Renal cortical epithelial cell (primary cell): ENCODE results near the gene STRA6. TPM values are rescaled to one million over a fixed set of nuclear protein-coding genes. Genes with fewer than 3 reads are reported as not detected.

Experiments
- DNase-seq: peaks from one replicate; pipeline ENCODE4 v3.0.0-alpha.2; 2011; ENCODE audit warnings: low read depth
- total RNA-seq: library from RNA; depleted of rRNA; stranded (reverse); fragments of >200 nt; gene quantifications from 2 replicates; pipeline ENCODE4 v1.2.3, GENCODE V29; 2014

STRA6 gene
- total RNA-seq, 1 donor from 2014 or later, result 0.45 TPM

DNA sequence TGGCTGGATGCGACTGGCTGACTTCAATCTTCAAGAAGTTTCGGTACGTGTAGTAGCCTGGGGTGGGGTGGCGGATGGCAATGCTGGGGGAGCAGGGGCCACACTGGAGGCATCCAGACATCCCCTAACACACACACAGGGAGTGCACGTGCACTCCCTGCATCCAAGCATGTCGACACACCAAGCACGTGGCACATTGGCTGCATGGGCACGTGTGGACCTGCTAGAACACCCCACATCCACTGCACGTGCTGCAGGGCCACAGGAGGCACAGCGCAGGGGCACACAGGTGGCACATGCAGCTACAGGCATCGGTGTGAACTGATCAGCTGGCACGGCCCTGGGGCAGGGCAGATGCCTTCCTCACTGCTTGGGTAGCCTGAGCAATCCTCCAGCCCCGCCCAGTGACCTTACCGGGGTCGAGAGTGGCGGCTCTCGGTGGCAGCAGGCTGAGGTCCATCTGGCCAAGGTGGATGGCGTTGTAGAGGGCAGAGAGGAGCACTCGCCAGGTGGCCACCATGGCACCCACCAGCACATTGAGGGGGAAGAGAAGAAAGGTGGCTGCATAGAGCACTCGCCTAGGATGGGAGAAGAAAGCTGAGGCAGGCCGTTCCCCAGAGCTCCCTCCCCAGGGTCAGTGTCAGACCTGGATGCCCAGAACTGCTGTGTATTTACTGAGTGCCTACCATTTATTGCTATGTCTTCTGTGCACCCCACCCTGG lies 21.5 kb downstream of the STRA6 start:
- DNase-seq, result no peak

DNA sequence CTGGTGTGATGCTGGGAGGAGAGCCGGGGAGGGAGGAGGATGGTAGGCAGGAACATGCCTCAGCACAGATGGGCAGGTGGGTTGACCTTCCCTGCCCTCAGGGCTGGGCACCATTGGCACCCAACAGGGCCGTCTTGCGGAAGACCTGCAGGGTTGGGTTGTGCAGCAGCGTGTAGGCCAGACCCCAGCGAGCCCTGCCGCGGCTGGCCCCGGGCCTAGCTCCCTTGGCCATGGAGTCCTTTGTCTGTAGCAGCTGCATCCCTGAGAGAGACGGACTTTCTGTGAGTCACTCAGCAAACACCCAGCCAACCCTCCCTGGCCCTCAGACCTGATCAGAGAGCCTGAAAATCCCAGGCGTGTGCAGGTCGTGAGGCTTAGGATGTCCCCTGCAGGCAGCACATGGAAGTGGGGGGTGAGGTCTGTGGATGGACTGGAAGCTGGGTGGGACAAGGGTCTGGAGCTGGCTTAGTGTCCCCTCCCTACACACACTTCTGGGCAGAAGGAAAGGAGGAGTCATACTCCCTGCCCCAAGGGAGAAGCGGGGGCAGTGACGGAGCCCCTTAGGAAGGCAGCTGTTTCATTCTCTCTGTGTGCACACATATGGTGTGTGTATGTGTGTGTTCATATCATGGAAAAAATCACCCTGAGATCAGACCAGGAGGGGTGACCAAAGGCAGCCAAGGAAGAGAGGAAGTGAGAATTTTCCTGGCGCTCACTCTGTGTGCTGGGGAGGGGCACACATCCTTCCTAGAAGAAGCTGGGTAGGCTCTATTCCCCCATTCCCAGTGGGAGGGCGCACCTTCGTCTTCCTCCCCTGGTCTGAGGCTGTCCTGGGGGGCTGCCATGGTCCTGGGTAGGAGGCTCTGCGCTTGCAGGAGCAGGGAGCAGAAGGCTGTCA lies 22.4 kb downstream of the STRA6 start:
- no peak for DNase-seq

DNA sequence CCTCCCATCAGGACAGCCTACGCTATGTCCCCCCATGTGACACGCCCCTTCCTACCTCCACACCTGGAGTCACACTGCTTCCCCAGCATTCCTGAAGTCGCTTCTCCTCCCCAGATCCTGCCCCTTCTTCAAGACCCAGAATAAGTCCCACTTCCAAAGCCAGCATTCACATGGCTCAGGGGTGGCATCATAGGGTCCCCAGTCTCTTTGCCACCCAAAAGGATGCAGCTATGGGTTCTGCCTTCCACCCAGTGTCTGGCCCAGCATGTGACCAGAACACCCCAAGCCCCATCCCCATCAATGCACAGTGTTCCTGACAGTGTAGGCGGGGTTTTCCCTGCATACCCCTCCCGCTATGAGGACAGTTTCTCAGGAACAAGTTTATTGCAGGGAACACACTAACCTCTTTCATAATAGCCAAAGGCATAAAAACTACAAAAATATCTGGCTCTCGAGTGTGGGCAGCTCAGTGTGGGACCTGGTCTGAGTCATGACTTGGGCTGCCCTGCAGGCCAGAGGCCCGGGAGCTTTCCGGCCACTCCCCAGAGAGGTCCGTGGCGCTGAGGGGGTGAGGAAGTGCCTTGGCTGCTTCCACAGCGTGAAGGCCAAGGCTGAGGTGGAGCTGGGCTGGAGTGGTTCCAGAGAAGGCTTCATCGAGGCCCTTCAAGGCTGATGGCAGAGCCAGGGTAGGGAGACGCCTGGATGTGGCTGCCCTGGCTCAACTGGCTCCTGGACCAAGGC lies 23.3 kb downstream of the STRA6 start:
- DNase-seq, result peak; percentile 96

DNA sequence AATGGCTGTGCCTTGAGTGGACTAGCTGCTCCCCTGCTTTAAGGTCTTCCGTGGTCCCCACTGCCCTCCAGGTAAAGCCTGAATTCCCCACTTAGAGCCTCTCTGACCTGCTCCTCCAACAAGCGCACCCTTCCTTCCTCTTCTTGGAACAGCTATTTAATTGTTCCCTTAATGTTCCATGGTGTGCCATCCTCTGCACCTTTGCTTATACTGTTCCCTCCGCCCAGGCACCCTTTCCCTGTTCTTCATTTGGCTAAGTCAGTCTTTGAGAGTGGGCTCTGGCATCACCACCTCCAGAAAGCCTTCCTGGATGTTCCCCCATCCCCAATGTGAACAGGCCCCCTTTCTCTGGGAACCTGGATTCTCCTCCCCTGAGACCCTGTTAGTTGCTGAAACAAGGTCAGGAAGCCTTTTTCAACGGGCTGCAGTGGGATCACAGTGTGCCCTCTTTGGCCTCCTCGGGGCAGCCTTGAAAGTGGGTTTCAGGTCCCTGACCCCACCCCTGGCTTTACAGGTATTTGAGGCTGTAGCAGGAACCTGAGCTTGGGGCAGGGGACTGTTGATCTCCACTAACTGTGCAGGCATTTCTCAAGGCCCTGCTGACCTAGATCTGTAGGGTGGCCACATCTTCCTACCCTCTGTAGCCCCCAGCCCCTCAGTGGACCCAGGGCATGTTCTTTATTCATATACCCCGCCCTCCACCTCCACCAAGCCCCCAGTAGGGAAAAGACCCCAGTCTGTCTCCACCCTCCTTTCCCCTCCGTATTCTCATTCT lies 24.1 kb downstream of the STRA6 start:
- DNase-seq, result no peak

DNA sequence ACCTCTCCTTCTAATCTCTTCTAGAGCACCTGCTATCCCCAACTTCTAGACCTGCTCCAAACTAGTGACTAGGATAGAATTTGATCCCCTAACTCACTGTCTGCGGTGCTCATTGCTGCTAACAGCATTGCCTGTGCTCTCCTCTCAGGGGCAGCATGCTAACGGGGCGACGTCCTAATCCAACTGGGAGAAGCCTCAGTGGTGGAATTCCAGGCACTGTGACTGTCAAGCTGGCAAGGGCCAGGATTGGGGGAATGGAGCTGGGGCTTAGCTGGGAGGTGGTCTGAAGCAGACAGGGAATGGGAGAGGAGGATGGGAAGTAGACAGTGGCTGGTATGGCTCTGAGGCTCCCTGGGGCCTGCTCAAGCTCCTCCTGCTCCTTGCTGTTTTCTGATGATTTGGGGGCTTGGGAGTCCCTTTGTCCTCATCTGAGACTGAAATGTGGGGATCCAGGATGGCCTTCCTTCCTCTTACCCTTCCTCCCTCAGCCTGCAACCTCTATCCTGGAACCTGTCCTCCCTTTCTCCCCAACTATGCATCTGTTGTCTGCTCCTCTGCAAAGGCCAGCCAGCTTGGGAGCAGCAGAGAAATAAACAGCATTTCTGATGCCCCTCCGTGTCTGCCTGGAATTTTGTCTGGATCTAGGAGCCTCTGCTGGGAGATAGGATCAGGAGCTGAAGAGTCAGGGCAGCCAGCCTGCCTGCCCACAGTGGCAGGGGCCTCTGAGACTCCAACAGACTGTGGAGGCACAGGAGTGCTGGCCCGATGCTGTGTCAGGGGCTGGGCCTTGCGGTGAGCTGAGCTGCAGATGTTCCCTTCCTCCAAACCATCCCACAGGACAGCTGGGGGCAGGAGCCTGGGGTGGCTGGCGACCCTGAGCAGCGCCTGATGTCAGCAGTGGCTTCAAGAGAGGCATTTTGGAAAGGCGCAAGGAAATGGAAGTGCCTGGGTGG lies 26.0 kb downstream of the STRA6 start:
- DNase-seq, result no peak

DNA sequence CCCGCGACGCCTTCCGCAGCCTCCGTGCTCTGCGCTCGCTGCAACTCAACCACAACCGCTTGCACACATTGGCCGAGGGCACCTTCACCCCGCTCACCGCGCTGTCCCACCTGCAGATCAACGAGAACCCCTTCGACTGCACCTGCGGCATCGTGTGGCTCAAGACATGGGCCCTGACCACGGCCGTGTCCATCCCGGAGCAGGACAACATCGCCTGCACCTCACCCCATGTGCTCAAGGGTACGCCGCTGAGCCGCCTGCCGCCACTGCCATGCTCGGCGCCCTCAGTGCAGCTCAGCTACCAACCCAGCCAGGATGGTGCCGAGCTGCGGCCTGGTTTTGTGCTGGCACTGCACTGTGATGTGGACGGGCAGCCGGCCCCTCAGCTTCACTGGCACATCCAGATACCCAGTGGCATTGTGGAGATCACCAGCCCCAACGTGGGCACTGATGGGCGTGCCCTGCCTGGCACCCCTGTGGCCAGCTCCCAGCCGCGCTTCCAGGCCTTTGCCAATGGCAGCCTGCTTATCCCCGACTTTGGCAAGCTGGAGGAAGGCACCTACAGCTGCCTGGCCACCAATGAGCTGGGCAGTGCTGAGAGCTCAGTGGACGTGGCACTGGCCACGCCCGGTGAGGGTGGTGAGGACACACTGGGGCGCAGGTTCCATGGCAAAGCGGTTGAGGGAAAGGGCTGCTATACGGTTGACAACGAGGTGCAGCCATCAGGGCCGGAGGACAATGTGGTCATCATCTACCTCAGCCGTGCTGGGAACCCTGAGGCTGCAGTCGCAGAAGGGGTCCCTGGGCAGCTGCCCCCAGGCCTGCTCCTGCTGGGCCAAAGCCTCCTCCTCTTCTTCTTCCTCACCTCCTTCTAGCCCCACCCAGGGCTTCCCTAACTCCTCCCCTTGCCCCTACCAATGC lies 27.1 kb downstream of the STRA6 start:
- no peak for DNase-seq

DNA sequence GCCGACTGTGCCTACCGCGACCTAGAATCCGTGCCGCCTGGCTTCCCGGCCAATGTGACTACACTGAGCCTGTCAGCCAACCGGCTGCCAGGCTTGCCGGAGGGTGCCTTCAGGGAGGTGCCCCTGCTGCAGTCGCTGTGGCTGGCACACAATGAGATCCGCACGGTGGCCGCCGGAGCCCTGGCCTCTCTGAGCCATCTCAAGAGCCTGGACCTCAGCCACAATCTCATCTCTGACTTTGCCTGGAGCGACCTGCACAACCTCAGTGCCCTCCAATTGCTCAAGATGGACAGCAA lies 27.7 kb downstream of the STRA6 start:
- DNase-seq, result no peak

DNA sequence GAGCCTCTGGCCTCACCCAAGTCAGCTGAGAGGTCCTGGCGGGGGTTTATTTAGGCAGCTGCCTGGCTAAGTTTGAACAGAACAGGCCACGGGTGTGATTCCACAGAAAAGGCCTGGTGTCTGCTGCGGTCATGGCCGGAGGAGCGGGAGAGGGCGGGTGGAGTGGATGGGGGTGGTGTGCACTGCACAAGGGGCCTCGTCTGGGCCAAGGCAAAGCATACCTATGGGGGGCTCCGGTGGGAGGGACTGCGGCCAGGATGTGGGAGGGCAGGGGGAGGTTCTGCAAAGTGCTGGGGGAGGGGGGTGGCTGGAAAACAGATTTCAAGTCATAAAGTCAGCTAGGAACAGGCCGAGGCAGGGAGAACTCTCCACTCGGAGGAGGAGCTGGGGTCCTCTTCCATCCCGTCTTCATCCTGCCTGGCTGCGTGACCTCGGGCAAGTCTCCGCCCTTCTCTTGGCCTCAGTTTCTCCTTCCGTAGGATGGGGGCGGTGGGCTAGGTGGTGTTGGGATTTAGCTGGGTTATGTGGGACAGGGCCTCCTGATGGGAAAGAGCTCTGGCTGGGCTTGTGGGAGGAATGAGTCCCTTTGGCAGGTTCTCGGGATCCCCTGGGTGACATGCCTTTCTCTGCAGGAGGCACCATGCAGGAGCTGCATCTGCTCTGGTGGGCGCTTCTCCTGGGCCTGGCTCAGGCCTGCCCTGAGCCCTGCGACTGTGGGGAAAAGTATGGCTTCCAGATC lies 28.2 kb downstream of the STRA6 start:
- DNase-seq, result no peak

DNA sequence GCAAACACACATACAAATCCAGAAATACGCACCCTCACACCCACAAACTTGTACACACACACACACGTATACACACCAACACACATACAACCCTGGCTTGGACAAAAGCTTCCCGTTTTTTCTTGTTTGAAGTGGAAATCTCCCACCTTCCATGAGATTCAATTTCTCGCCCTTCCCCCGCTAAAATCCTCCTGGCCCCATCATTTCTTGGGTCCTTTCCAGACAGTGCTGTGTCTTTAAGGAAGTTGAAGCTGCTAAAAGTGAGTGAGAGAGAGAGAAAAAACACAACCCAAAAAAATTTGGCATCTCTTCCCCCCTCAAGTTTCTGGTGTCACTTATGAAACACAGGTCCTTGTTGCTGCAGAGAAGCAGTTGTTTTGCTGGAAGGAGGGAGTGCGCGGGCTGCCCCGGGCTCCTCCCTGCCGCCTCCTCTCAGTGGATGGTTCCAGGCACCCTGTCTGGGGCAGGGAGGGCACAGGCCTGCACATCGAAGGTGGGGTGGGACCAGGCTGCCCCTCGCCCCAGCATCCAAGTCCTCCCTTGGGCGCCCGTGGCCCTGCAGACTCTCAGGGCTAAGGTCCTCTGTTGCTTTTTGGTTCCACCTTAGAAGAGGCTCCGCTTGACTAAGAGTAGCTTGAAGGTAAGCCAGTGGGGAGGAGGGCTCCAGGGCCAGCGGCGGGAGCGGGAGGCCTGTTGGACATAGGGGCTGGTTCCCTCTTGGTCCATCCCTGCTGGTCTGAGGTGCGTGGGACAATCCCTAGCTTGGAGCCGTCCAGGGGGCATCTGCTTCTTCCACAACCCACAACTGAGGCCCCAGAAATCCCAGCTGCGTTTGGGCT lies 29.0 kb downstream of the STRA6 start, which contains the start of gene ISLR:
Gene ISLR (plus strand): TSS at position 331 of the 839 bp plus-strand sequence. CDS start 1,149 bp downstream, outside the sequence.
- no peak for DNase-seq

DNA sequence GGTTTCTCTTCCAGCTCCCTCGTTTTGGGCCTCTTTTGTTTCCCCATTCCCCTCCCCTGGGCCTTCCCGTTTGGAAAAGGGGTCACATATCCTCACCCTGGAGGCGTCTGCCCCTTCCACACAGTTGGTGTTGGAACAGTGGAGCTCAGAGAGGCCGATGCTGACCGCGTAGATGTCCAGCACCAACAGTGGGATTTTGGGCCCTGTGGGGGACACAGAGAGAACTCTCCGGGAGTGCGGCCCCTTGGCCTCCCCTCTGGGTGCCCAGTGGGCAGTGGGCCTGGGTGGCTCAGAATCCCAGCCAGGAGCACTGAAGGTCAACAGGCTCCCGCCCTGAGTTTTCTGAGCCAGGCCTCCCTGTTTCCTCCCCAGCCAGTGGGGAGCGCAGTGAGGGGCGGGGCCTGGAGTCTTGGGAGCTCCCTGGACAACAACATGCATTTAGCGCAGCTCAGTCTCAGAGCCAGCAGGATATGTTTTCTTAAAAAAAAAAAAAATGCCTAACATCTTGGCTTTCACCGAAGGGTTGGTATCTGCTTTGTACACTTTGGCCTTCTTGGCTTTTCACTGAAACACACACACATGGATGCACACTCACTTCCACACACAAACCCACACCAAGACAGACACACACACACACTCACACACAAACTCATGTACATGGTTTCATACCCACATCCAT lies 29.7 kb downstream of the STRA6 start:
- no peak for DNase-seq

DNA sequence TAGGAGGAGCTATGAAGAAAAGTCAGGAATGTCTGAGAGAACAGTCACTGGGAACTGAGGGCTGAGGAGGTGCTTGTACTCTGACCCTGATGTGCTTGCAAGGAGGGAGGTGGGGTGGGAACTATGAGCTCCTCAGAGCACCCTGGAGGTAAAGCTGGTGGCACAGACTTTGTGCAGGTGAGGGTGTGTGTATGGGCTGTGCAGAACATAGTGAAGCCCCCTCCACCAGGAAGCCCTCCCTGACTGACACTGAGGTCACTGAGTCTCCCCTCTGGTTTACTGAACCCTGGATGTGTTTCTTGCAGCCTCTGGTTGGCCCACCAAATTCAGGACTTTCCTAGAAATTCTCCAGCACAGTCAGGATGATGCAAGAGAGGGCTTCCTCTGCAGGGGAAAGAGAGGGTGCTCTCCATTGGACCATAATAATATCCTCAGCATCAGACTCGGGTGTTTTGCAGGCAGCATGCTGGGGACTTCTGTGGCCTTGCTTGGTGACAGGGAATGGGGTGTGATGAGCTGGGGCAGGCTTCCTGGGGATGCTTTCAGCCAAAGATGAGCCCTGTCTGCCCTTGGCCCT lies 30.5 kb downstream of the STRA6 start:
- DNase-seq, result no peak

DNA sequence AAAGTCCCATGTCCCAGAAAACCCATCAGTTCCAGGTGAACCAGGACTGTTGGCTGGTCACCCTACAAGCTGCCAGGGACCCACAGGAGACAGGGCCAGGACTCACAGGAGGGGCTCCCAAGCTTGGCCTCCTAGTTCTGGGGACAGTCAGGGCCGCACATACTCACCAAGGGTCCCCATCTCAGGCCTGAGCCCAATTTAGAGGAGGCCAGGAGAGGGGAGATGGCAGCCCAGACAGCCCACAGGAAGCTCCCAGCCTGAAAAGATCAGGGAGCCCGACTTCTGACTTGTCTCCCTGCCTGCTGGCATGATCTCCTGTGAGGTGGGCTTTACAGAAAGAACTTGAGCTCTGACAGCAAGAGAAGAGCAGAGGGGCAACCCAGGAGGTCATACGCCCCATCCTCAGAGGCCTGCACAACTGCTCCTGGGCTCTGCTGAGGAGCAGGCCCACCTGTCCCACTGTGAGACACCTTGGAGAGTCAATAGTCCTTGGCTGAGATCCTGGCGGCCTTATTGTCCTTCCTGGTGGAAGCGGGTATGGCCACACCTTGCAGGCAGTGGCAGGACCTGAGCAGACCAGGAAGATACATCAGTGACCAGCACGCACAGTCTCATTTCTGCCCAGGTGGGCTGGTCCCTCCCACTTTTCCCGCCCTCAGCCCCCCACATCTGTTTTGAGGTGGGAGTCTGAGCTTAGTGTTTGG lies 31.6 kb downstream of the STRA6 start:
- DNase-seq, result no peak

DNA sequence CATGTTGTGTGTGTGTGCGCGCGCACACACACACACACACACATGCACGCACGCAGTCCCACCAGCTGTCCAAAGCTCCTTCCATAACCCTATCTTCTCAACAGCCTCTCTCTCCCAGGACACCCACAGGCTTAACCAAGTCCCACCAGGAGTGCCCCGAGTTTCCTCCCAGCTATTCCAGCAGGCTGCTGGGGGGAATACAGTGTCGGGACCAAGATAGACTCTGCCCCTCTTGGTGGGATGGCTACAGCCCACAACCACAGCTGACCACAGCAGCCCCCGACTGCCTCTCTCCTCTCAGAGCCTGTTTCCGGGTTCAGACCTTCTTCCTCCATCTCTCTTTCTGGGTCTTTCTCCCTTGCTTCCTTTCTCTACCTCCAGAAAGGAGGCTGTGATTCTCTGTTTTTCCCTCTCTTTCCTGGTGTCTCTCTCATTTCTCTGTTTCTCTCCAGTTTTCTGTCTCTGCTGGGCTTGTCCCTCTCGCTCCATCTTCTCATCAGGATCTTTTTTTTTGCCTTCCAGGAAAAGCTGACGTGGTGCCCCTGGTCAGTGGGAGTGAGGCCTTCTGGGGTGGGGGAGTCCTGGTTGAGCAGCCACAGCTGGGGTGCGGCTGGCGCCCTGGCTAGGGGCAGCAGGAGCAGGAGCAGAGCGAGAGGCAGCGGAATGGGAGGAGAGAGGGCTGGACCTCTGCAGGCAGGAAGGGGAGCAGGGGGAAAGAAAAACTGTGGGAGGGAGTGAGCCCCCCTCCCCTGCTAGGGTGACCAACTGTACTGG lies 32.3 kb downstream of the STRA6 start:
- DNase-seq, result no peak

DNA sequence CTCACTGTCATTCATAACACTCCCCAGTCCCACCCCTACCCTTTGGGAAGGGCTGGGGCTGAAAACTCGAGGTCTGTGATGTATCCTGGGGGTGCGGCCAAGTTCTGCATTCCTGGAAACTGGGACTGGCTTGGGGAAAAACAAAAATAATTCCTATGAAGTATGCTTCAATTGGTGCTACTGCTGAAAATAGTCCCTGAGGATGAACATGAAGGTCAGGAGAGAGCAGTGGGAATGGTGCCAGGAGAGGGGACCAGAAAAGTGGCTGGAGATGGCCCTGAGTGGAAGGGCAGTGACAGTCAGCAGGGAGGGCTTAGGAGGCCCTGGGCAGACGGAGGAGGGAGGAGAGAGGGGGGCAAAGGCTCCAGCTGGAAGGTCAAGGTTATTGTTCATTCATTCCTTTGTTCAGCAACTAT lies 33.9 kb downstream of the STRA6 start:
- no peak for DNase-seq

DNA sequence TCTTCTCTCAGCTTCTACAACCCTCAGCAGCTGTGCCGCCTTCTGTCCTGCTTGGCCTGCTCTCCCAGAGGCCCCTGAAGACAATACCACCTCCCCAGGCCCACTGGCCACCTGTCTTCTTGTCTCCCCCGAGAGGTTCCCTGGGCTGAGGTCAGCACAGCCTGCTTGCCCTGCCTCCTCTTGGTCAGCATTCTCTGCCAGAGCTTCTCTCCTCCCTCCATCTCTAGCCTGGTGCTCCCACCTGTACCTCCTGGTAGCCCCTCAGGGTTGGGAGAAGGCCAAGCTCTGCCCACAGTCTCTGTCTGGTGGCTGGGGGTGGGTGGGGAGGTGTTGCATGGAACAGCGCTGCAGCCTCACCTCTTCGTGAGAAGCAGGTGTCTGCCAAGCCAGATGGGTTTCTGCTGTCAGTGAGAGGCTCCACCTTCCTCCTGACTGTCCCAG lies 34.7 kb downstream of the STRA6 start:
- no peak for DNase-seq
